GM18502 (cell line): Measurements from ENCODE around the gene PSMD11.
"Not testable (repeated sequence)": the region's sequence is repeated elsewhere in the genome, so short reads cannot be mapped to it uniquely, and the experiment has no call there.

Experiments
- ATAC-seq: cut with Tn5 transposase; IDR thresholded peaks from one replicate; pipeline ENCODE4 v1.9.1; 2021; ENCODE audit warnings: mild to moderate bottlenecking; ENCODE audit not compliant: unreplicated experiment, poor library complexity

The PSMD11 gene

GRCh38 chr17:32504166-32504990, 60.1 kb downstream of the PSMD11 start:
- peak; percentile 20 for ATAC-seq

GRCh38 chr17:32508926-32509325, 64.6 kb downstream of the PSMD11 start:
- ATAC-seq: no peak

- ATAC-seq: no peak
Measured at GRCh38 chr17:32510466-32510865, 66.2 kb downstream of the PSMD11 start.

- ATAC-seq: no peak
Measured at GRCh38 chr17:32512328-32512727, 68.0 kb downstream of the PSMD11 start.

- ATAC-seq: no peak
Measured at GRCh38 chr17:32513579-32513978, 69.3 kb downstream of the PSMD11 start.

- ATAC-seq: no peak
Measured at GRCh38 chr17:32514606-32515005, 70.3 kb downstream of the PSMD11 start.

GRCh38 chr17:32515677-32516383, 71.5 kb downstream of the PSMD11 start:
- no peak for ATAC-seq

GRCh38 chr17:32516450-32516849, 72.1 kb downstream of the PSMD11 start:
- ATAC-seq: no peak

GRCh38 chr17:32516940-32517701, 72.8 kb downstream of the PSMD11 start:
- no peak for ATAC-seq

- no peak for ATAC-seq
Measured at GRCh38 chr17:32517982-32518381, 73.7 kb downstream of the PSMD11 start.

GRCh38 chr17:32518646-32519227, 74.4 kb downstream of the PSMD11 start:
- ATAC-seq: no peak

- ATAC-seq: no peak
Measured at GRCh38 chr17:32519228-32520103, 75.2 kb downstream of the PSMD11 start.

GRCh38 chr17:32520104-32520701, 75.9 kb downstream of the PSMD11 start:
- no peak for ATAC-seq

- ATAC-seq: no peak
Measured at GRCh38 chr17:32520737-32521404, 76.6 kb downstream of the PSMD11 start.

- peak; percentile 50 for ATAC-seq
Measured at GRCh38 chr17:32523017-32523680, 78.8 kb downstream of the PSMD11 start.

GRCh38 chr17:32523827-32524552, 79.7 kb downstream of the PSMD11 start:
- ATAC-seq: peak; percentile 46

- not testable (repeated sequence) for ATAC-seq
Measured at GRCh38 chr17:32524553-32524880, 80.2 kb downstream of the PSMD11 start.

- no peak for ATAC-seq
Measured at GRCh38 chr17:32525122-32525521, 80.8 kb downstream of the PSMD11 start.
